GM12872 (cell line): Measurements from ENCODE around the gene NECAB3.

Source experiments
- TF ChIP-seq, protein P1 (sequence below): IDR thresholded peaks from 3 replicates; pipeline ENCODE4 v1.5.1; 2011; ENCODE audit warnings: low read depth, mild to moderate bottlenecking, low read length, moderate library complexity; ENCODE audit not compliant: insufficient read depth

NECAB3 gene

DNA sequence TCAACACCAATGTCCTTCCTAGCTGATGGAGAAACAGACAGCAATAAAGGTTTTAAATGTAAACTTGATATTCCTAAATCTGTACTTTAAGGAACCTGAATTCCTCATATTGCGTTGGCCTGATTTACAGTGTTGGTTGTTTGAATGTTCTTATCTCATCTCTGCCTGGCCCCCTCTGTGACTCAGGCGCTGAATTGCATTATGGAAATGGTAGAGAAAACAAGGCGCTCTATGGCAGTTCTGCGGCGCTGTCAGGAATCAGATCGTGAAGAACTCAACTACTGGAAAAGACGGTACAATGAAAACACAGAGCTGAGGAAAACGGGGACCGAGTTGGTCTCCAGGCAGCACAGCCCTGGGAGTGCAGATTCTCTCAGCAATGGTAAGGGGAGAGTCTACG, 44.7 kb downstream of the NECAB3 start:
- TF ChIP-seq, protein P1, sequence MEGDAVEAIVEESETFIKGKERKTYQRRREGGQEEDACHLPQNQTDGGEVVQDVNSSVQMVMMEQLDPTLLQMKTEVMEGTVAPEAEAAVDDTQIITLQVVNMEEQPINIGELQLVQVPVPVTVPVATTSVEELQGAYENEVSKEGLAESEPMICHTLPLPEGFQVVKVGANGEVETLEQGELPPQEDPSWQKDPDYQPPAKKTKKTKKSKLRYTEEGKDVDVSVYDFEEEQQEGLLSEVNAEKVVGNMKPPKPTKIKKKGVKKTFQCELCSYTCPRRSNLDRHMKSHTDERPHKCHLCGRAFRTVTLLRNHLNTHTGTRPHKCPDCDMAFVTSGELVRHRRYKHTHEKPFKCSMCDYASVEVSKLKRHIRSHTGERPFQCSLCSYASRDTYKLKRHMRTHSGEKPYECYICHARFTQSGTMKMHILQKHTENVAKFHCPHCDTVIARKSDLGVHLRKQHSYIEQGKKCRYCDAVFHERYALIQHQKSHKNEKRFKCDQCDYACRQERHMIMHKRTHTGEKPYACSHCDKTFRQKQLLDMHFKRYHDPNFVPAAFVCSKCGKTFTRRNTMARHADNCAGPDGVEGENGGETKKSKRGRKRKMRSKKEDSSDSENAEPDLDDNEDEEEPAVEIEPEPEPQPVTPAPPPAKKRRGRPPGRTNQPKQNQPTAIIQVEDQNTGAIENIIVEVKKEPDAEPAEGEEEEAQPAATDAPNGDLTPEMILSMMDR, result no peak

DNA sequence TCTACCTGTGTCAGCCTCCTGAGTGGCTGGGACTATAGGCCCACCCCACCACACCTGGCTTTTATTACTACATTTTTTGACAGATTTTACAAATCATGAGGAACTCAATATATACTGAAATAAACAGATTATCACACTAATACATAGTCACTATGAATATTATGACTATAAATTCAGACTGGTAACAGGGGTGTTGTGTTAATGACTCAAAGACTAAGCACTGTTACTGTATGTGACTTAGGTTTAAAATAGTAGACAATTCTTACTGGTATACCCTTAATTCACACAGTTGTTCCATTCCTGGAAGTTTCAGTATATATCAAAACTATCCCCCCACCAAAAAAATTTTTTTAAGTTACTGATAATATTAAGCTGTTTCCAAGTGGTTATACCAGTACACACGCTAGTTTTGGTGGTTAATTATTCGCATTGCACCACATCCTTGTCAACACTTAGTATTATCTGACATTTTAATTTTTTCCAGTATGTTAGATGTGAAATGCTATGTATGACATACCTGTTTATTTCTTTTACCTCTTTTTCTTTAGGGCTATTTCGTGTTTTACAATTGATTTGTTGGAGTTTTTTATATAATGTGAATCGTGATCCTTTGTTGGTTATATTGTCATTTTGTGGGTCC, 46.5 kb downstream of the NECAB3 start:
- TF ChIP-seq, protein P1, result no peak

DNA sequence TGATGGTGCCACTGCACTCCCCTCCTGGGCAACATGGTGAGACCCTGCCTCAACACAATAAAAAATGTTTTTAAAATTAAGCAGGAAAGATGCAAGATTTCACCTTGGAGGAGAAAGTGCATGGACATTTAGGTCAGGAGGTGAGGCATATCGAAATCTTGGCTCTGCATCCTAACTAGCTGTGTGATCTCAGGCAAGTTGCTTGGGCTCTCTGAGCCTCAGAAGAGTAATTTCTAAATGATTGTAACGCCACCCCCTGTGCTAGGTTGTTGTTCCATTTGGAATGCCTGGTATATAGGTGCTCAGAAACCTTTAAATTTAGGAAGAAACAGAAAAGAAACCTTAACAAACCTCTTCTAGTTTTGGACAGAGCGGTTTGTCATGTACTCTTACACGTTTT, 48.0 kb downstream of the NECAB3 start:
- TF ChIP-seq, protein P1, result no peak

DNA sequence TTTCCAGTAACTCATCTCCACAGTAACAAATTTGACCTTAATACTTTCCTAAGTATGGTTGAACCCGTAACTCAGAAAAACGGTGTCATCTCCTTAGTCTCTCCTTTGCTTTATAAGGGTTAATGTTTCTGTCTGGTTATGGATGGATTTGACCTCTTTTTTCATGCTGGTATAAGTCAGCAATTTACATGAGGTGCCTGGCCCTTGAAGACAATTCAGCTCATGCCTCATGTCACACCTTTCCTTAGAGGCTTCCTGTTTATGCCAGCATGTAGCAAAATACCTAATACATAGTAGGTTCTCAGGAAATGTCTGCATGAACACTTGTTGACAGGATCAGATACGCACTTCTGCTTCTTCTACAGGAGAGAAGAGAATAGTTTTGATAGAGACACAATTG, 49.8 kb downstream of the NECAB3 start:
- TF ChIP-seq, protein P1, result no peak

DNA sequence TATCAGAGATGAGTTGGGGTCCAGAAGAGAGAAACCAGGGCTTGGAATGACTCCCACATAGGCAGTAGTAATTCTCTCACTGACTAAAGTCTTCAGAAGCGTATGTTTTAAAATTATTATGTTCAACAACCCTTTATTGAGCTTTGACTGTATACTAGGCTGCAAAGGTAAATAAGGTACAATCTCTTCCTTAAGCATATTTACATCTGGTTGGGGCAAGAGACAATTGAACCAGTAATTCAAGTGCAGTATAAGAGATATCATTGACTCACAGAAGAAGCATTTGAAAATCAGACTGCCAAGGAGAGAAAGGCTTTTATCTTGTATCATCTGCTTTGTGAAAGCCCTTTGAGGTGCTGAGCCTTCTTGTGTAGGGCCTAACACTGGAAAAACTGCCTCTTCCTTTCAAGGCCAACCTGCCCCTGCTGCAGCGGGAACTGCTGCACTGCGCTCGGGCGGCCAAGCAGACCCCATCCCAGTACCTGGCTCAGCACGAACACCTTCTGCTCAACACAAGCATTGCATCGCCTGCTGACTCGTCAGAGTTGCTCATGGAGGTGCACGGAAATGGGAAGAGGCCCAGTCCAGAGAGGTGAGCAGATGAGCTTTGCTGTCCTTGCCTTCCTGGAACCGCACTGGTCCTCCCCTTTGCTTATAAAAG, 51.4 kb downstream of the NECAB3 start:
- TF ChIP-seq, protein P1, result no peak

DNA sequence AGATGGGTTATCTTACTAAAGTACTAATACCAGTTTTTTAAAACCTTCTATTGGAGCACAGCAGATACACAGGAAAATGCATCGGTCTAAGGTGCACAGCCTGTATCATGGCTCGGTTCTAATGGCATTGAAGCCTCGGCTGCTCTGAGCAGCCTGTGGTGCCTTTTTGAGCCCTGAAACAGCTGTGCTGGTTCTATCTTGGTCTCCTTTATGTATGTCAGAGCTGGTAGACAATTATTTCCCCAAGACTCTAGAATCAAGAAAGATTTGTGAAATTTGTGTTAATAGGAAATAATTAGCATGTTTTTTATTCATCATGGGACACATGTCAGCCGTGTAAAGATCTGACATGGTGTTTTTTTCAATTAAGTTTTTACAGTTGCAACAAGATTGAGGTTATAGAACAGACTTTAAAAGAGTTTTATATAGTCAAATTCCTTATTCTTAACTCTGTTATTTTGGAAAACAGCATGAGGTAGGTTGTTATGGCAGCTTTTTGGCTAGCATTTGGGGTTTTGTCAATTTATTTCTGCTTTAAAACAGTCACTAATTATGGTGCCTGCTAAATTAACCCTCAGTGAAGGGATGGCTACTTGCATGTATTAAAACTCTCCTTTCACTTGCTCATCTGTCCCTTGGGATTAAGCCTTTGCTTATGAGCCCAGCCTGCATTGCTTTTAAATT, 52.4 kb downstream of the NECAB3 start:
- TF ChIP-seq, protein P1, result no peak

DNA sequence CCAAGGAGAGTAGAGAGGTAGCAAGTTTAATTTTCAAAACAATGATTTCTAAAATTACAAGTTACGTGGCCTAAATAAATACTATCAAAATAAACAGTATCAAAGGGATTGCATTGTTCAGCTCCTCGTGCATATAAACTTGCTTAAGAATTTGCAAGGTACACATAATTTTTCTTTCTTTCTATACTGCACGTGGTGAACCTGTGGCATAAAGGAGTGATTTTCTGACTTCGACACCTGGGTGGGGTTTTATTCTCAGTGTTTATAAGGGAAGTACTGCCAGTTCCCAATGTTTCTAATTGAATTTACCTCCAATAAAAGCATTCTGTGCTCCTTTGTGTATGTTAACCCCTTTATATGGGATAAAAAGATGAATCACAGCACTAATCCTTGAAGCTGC, 62.2 kb downstream of the NECAB3 start:
- TF ChIP-seq, protein P1, result no peak
